Gastrocnemius medialis (tissue), 4 donors: ENCODE results near the gene CIAO3.

Experiments
- CTCF ChIP-seq, 5 experiments: fragments of 450-650 bp in 3 of 5; fragments of 200-600 bp in 2 of 5; sonication (generic) in 2 of 5; IDR thresholded peaks in 4 of 5; conservative IDR thresholded peaks in 1 of 5; 1 replicate in 4 of 5; 2 replicates in 1 of 5; pipeline ENCODE4 v1.5.1; 2016 to 2019; ENCODE audit warnings: antibody characterized with exemption in 5 of 5, mild to moderate bottlenecking in 3 of 5, moderate library complexity in 3 of 5
- POLR2A ChIP-seq, 2 donors: fragments of 450-650 bp; IDR thresholded peaks; one replicate each; pipeline ENCODE4 v1.6.1; 2017; ENCODE audit warnings: antibody characterized with exemption in 2 of 2, mild to moderate bottlenecking in 2 of 2, moderate library complexity in 2 of 2

- TF ChIP-seq POLR2A (IDR thresholded peaks at IDR 0.05) (peak in 1 of 2 donors; percentile 11), CTCF (IDR thresholded peaks at IDR 0.05 in 4 of 5, conservative IDR thresholded peaks at IDR 0.05 in 1 of 5) (no peak)
These were observed 13.4 kb downstream of the CIAO3 start for GRCh38 chr16:727291-727977.
